Measurements from ENCODE around the gene NCK2.

- TF ChIP-seq TP53 (CRISPR knock-in tag; IDR thresholded peaks at IDR 0.05) (no peak), CTCF (IDR thresholded peaks at IDR 0.05) (no peak), KDM5A (IDR thresholded peaks at IDR 0.05) (no peak), CHD4 (IDR thresholded peaks at IDR 0.05; ENCODE audit: borderline replicate concordance) (no peak), KDM1A (IDR thresholded peaks at IDR 0.05; ENCODE audit: low read depth) (no peak), FOXS1 (CRISPR knock-in tag; IDR thresholded peaks at IDR 0.05) (no peak), GATA3 (IDR thresholded peaks at IDR 0.05; ENCODE audit: borderline replicate concordance) (no peak), CEBPB (IDR thresholded peaks at IDR 0.05) (no peak), RCOR1 (IDR thresholded peaks at IDR 0.05; ENCODE audit: low read depth, low read length) (no peak)
Measured at GRCh38 chr2:105708697-105709096, 36.0 kb upstream of the NCK2 start.

All from A549 (cell line).